LNCaP clone FGC (cell line): ENCODE data around the gene BHLHA15.

Source experiments
- DNase-seq: peaks from one replicate; pipeline ENCODE4 v3.0.0-alpha.2; 2011; ENCODE audit warnings: low read depth
- H3K4me3 ChIP-seq: 2 replicates; pipeline ENCODE4 v1.5.1; 2011; ENCODE audit warnings: mild to moderate bottlenecking, low read depth, low read length, control low read depth
- CTCF ChIP-seq: IDR thresholded peaks from 2 replicates; pipeline ENCODE4 v1.5.1; 2012; ENCODE audit warnings: mild to moderate bottlenecking; ENCODE audit not compliant: control insufficient read depth, insufficient read depth; ENCODE audit errors: extremely low read depth

The BHLHA15 gene

GRCh38 chr7:98177553-98177952 is 33.7 kb upstream of the BHLHA15 start:
- DNase-seq: no peak
- H3K4me3 ChIP-seq: no peak overlapping the region
- TF ChIP-seq CTCF: no peak

- no peak for DNase-seq
- no peak for TF ChIP-seq CTCF
Observed at GRCh38 chr7:98178321-98178720, 32.9 kb upstream of the BHLHA15 start.

GRCh38 chr7:98178762-98179490 is 32.3 kb upstream of the BHLHA15 start:
- no peak for DNase-seq
- no peak for TF ChIP-seq CTCF
- H3K4me3 ChIP-seq: no peak overlapping the region

More at GRCh38 chr7:98178321-98178720, 32.9 kb upstream of the BHLHA15 start:
- H3K4me3 ChIP-seq: no peak overlapping the region

GRCh38 chr7:98180751-98181150 is 30.5 kb upstream of the BHLHA15 start:
- no peak overlapping the region for H3K4me3 ChIP-seq
- no peak for DNase-seq

GRCh38 chr7:98185101-98185500 is 26.1 kb upstream of the BHLHA15 start:
- no peak overlapping the region for H3K4me3 ChIP-seq
- no peak for TF ChIP-seq CTCF
- no peak for DNase-seq

More at GRCh38 chr7:98180751-98181150, 30.5 kb upstream of the BHLHA15 start:
- no peak for TF ChIP-seq CTCF

- no peak for TF ChIP-seq CTCF
- H3K4me3 ChIP-seq: no peak overlapping the region
- DNase-seq: no peak
Observed at GRCh38 chr7:98186452-98187137, 24.6 kb upstream of the BHLHA15 start.

- H3K4me3 ChIP-seq: no peak overlapping the region
- no peak for DNase-seq
- no peak for TF ChIP-seq CTCF
Observed at GRCh38 chr7:98187138-98187502, 24.1 kb upstream of the BHLHA15 start.
